HEK293 (cell line): Measurements from ENCODE around the gene MTMR3.

ENCODE experiments used
- CTCF ChIP-seq: fragments of 450-650 bp; formaldehyde crosslinking; IDR thresholded peaks from 2 replicates; pipeline ENCODE4 v1.5.1; 2016; ENCODE audit warnings: missing biosample characterization, missing genetic modification characterization
- GLI4 ChIP-seq: fragments of 450-650 bp; formaldehyde crosslinking; IDR thresholded peaks from 2 replicates; pipeline ENCODE4 v1.5.1; 2016; ENCODE audit warnings: missing biosample characterization, missing genetic modification characterization
- IKZF3 ChIP-seq: fragments of 450-650 bp; IDR thresholded peaks from 2 replicates; pipeline ENCODE4 v1.5.0; 2018; ENCODE audit warnings: missing biosample characterization, mild to moderate bottlenecking, missing genetic modification characterization, moderate library complexity
- OVOL3 ChIP-seq: fragments of 450-650 bp; formaldehyde crosslinking; IDR thresholded peaks from 2 replicates; pipeline ENCODE4 v1.5.1; 2016; ENCODE audit warnings: missing biosample characterization, missing genetic modification characterization
- TSHZ1 ChIP-seq: fragments of 450-650 bp; formaldehyde crosslinking; IDR thresholded peaks from 2 replicates; pipeline ENCODE4 v1.5.1; 2016; ENCODE audit warnings: missing biosample characterization, missing genetic modification characterization, borderline replicate concordance
- ZNF311 ChIP-seq: fragments of 450-650 bp; formaldehyde crosslinking; IDR thresholded peaks from 2 replicates; pipeline ENCODE4 v1.5.1; 2017; ENCODE audit warnings: missing biosample characterization, missing genetic modification characterization, borderline replicate concordance
- ZNF366 ChIP-seq: fragments of 450-650 bp; formaldehyde crosslinking; conservative IDR thresholded peaks from 2 replicates; pipeline ENCODE4 v1.5.1; 2016; ENCODE audit warnings: missing biosample characterization, missing genetic modification characterization
- ZNF830 ChIP-seq: fragments of 450-650 bp; IDR thresholded peaks from 2 replicates; pipeline ENCODE4 v1.5.0; 2018; ENCODE audit warnings: missing biosample characterization, missing genetic modification characterization, low read depth, mild to moderate bottlenecking, moderate library complexity

- TF ChIP-seq OVOL3 (tag by site-specific recombination) (no peak), CTCF (tag by site-specific recombination) (no peak), IKZF3 (no peak), GLI4 (no peak), TSHZ1 (tag by site-specific recombination) (no peak), ZNF830 (tag by site-specific recombination) (no peak), ZNF366 (tag by site-specific recombination) (no peak), ZNF311 (tag by site-specific recombination) (no peak)
Measured at GRCh38 chr22:30054764-30055069, 171.7 kb downstream of the MTMR3 start.
